HG03575 (cell line): Measurements from ENCODE around the gene EPHB2.

Experiments
- ATAC-seq: cut with Tn5 transposase; IDR thresholded peaks from one replicate; pipeline ENCODE4 v1.9.1; 2021; ENCODE audit not compliant: unreplicated experiment, insufficient number of reproducible peaks, low FRiP score; ENCODE audit errors: extremely low read depth

EPHB2 gene

DNA sequence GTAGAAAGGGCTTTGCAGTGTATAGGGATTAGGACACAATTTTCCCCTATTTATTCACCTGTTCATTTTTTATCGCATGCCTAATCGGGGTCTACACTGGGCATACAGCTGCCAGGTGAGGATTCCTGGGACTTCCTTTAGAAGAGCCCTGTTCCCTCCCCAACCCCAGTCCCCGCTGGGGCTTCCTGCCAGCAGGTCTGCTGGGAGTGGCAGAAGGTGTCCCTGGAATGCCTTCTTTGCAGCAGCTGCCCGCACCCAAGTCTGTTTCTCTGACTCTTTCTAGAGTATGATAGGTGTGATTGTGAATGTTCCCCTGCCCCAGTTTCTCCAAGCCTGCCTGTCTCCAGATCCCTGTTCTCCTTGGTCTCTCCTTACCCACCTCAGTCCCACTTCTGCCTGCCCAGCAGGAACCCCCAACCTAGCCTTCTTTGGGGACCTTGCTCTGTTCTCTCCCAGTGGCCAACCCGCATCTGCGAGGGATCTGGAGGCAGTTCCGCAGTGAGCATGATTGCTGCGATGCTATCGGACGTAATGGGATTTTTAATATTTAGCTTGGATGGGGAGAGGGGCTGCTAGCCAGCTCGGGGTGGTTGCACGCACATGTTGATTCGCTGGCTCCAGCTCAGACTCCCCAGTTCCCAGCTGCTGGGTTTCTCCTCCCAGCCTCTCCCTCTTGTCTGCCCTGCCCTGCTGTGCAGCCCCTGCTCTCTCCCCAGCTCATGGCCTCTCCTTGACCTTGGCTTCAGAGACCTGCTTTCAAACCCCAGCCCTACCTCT is 79.8 kb downstream of the EPHB2 start:
- ATAC-seq: no peak

GRCh38 chr1:22791831-22792347 is 81.2 kb downstream of the EPHB2 start:
- no peak for ATAC-seq

DNA sequence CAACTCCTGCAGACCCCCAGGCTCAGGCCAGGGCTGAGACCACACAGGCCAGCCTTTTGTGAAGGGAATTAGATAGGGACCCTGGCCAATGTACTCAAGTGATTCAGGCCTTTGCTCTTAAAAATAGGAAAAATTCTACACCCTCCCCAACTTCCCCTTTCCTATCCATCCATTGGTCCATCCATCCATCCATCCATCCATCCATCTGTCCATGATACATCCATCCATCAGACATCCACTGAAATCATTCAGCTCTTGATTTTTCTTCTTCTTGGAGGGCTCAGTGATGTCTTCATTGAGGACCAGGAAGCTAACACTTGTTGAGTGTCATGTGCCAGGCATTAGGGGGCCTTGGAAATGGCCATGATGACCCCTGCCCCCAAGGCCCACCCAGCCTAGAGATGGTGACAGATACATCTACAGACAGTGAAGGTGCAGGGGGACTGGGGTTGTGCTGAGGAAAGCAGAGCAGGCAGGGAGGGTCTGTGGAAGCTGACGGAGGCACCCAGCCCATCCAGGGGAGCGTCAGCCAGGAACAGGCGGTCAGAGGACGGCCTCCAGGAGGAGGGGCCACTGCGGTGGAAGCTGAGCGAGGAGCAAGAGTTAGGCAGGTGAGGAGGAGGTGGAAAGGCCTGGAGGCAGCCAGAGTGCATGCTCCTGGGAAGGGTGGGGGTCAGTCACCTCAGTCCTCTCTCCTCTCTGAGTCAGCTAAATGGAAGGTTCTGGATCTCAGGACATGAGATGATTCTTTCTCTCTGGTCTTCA is 81.9 kb downstream of the EPHB2 start:
- ATAC-seq: no peak

GRCh38 chr1:22793647-22794046 is 83.0 kb downstream of the EPHB2 start:
- no peak for ATAC-seq

GRCh38 chr1:22794647-22795365 is 84.2 kb downstream of the EPHB2 start:
- ATAC-seq: no peak

GRCh38 chr1:22795366-22795714 is 84.7 kb downstream of the EPHB2 start:
- no peak for ATAC-seq

DNA sequence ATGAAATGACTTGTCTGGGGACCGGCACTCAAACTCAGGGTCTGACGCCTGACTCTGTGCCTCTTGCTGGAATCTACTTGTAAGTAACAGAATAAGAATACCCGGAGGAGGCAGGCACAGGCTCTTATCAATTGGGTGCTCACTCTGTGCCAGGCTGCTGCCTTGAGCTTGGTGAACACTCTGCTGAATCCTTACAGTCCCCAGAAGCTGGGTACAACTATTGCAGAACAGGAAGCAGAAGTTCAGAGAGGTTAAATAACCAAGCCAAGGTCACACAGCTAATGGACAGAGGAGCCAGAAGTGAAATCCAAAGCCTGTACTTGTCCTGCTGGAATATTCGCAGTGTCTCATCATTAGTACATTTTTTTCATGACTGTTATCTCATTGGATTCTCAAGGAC is 86.0 kb downstream of the EPHB2 start:
- ATAC-seq: no peak

- no peak for ATAC-seq
These were observed 87.4 kb downstream of the EPHB2 start for GRCh38 chr1:22798083-22798482.

DNA sequence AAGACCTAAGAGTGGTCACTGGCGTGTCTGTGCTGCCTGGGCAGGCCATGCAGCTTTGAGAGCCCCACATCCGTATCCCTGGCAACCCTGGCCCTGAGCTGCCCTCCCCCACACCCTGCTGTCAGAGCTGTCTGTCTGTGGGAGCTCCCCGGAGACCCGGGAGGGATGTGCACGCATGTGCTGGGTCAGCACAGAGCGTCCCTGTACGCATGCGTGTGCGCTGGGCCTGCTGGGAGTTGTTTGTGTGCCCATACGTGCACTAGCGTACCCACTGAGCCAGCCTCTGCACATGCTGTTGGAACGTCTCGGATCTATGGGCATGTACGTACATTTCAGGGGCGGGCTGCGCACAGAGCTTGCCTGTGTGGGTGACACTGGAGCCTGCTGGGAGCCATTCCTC is 89.3 kb downstream of the EPHB2 start:
- no peak for ATAC-seq

- no peak for ATAC-seq
These were observed 90.0 kb downstream of the EPHB2 start for GRCh38 chr1:22800629-22801028.

DNA sequence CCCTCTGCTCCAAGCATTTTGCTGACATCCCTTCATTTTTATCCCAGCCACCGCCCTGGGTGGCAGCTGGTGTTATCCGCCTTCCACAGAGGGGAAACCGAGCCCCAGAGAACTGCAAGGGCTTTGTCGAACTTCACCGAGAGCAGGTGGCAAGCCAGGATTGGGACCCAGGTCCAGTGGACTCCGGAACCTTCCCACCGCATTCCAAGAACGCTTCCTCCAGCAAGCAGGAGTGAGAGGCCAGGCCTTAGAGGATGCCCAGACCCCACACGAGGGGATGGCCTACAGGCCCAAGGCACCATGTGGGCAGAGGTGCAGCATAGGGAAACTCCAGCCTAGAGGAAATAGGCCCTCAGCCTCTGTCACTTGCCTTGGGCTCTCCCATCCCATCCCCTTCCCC is 90.7 kb downstream of the EPHB2 start:
- no peak for ATAC-seq

- no peak for ATAC-seq
These were observed 91.1 kb downstream of the EPHB2 start for GRCh38 chr1:22801761-22802160.

DNA sequence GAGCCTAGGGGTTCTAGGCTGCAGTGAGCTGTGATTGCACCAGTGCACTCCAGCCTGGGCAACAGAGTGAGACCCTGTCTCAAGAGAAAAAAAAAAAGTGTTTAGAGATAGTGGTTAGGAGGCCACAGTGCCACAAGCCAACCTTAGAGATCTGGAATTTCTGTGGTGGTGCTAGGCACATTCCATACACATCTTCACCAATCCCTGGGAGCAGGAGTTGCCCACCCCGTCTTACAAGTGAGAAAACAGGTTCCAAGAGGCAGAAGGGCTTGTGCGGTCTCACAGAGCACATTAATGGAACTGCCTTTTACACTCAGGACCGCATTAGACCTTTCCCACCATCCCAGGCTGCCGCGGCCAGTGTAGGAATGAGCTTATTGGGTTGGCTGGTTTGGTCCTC is 93.2 kb downstream of the EPHB2 start:
- no peak for ATAC-seq

- no peak for ATAC-seq
These were observed 93.8 kb downstream of the EPHB2 start for GRCh38 chr1:22804406-22804805.

- ATAC-seq: no peak
These were observed 94.5 kb downstream of the EPHB2 start for GRCh38 chr1:22804969-22805671.

- ATAC-seq: no peak
These were observed 95.0 kb downstream of the EPHB2 start for GRCh38 chr1:22805672-22806038.

DNA sequence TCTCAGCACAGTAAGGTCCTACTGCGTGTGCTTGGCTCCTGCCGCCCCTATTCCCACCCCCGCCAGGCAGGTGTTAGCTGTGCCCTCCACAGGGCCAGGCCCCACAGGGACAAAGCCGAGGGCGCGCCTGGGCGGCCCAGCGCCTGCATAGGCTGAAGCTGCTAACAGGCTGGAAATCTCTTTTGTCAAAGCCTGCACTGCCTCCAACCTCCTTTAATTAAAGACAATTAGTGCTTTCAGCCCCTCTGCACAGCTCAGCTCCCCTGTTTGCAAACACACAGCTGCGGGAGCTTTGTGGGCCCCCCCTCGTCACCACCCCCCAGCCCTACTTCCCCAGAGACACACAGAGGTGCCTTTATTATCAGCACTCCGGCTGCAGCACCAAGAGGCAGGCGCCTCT is 95.9 kb downstream of the EPHB2 start:
- ATAC-seq: no peak

- ATAC-seq: no peak
These were observed 96.7 kb downstream of the EPHB2 start for GRCh38 chr1:22807340-22807739.

DNA sequence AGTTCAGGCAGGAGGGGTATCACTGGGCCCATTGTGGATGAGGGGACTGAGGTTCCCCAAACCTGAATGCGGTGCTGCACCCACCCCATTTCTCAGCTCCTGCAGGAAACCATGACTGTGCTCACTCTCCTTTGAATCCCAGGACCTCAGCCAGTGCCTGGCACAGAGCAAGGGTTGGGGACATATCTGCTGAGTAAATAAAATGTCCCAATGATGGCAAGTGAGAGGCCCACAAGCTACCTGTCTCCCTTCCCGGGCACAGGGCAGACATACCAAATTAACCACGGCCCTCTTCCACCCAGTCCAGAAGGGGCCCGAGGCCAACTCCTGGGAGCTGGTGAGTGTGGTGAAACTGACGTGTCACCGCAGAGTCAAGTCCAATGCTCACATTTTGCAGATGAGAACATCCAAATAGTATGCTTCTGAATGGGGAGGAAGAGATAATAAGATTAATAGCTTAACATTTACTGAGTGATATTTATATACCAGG is 97.6 kb downstream of the EPHB2 start:
- no peak for ATAC-seq
